HepG2 (cell line): ENCODE measurements around the gene MACROH2A1. TPM values are rescaled to one million over a fixed set of nuclear protein-coding genes. Genes with fewer than 3 reads are reported as not detected.

Experiments used
- ATAC-seq: fragments of 200-7000 bp; cut with Tn5 transposase; 3 replicates; pipeline ENCODE4 v1.9.1; 2020; ENCODE audit warnings: mild to moderate bottlenecking, moderate library complexity
- BruUV-seq: library from RNA; stranded (reverse); fragments of 400-500 nt; replicated peaks from 2 replicates; lab custom pipeline; 2021; lab: Mats Ljungman, UMichigan
- CTCF ChIA-PET: fragments of 300-600 bp; formaldehyde crosslinking; extraction: SDS; loops from one replicate; lab custom pipeline; 2021; ENCODE audit warnings: low total read pairs, inconsistent platforms, low intra/inter-chr PET ratio; lab: Yijun Ruan, JAX
- POLR2A ChIA-PET: fragments of 350-600 bp; sonication (Branson Sonifier 250); formaldehyde crosslinking; loops from one replicate; lab custom pipeline; 2020; ENCODE audit warnings: antibody characterized with exemption, inconsistent platforms; lab: Yijun Ruan, JAX
- DNase-seq: peaks from one replicate; pipeline ENCODE4 v3.0.0-alpha.2; 2015; ENCODE audit warnings: low spot score
- FAIRE-seq: peaks from 3 replicates; lab custom pipeline; 2011; peaks lifted over from hg19 to GRCh38; lab: Jason Lieb, UNC
- H2AFZ ChIP-seq: one replicate; pipeline ENCODE4 v1.6.1; 2011; ENCODE audit warnings: low read length, inconsistent platforms
- H3K27ac ChIP-seq: fragments of 300-600 bp; 3 replicates; pipeline ENCODE4 v1.8.0; 2011; ENCODE audit warnings: mixed run types, mild to moderate bottlenecking, mixed read lengths, low read length, inconsistent platforms; ENCODE audit not compliant: insufficient read depth; ENCODE audit errors: extremely low read length
- H3K27me3 ChIP-seq, 2 experiments: fragments of 200-600 bp in 1 of 2; 2 replicates in 1 of 2; 3 replicates in 1 of 2; pipeline versions ENCODE4 v1.6.0 to v1.8.0; 2011; ENCODE audit warnings: low read length in 2 of 2, mild to moderate bottlenecking in 2 of 2, moderate library complexity in 2 of 2, inconsistent platforms in 1 of 2; ENCODE audit not compliant: insufficient read depth in 2 of 2, control insufficient read depth in 1 of 2
- H3K36me3 ChIP-seq, 2 experiments: fragments of 200-600 bp in 1 of 2; replicated peaks in 1 of 2; 2 replicates in 1 of 2; 3 replicates in 1 of 2; pipeline versions ENCODE4 v1.5.1 to v1.8.0; 2011; ENCODE audit warnings: low read length in 2 of 2, inconsistent platforms in 1 of 2; ENCODE audit not compliant: insufficient read depth in 2 of 2, control insufficient read depth in 1 of 2
- H3K4me1 ChIP-seq: 2 replicates; pipeline ENCODE4 v1.5.1; 2012; ENCODE audit warnings: low read length, inconsistent platforms; ENCODE audit not compliant: insufficient read depth
- H3K4me2 ChIP-seq: 2 replicates; pipeline ENCODE4 v1.6.0; 2011; ENCODE audit warnings: low read depth, low read length, inconsistent platforms
- H3K4me3 ChIP-seq, 3 experiments: fragments of 200-600 bp in 1 of 3; sonication (generic), shearing (Covaris generic) in 1 of 3; replicated peaks in 1 of 3; 2 replicates each; pipeline ENCODE4 v1.5.1; 2011 to 2016; ENCODE audit warnings: low read length in 3 of 3, inconsistent platforms in 2 of 3, low read depth in 2 of 3, mild to moderate bottlenecking in 2 of 3, control low read depth in 1 of 3, mixed read lengths in 1 of 3; ENCODE audit not compliant: insufficient read depth in 1 of 3
- H3K79me2 ChIP-seq: one replicate; pipeline ENCODE4 v1.6.1; 2011; ENCODE audit warnings: low read length, inconsistent platforms; ENCODE audit not compliant: insufficient read depth
- H3K9ac ChIP-seq: 2 replicates; pipeline ENCODE4 v1.6.0; 2011; ENCODE audit warnings: mild to moderate bottlenecking, low read depth, low read length, inconsistent platforms; ENCODE audit not compliant: insufficient read depth
- H3K9me3 ChIP-seq: 2 replicates; pipeline ENCODE4 v1.5.1; 2012; ENCODE audit warnings: mild to moderate bottlenecking, low read length
- H4K20me1 ChIP-seq: 2 replicates; pipeline ENCODE4 v1.6.0; 2011; ENCODE audit warnings: inconsistent platforms, mild to moderate bottlenecking, low read length, moderate library complexity; ENCODE audit not compliant: insufficient read depth
- KDM3A ChIP-seq: IDR thresholded peaks from 2 replicates; pipeline ENCODE4 v1.6.1; 2018; ENCODE audit warnings: low read depth, missing compliant biosample characterization
- KDM5B ChIP-seq: sonication (generic); formaldehyde crosslinking; IDR thresholded peaks from 2 replicates; pipeline ENCODE4 v1.4.0; 2020; ENCODE audit warnings: missing genetic modification reagents, mild to moderate bottlenecking, borderline replicate concordance
- MTF2 ChIP-seq: sonication (generic); formaldehyde crosslinking; IDR thresholded peaks from 2 replicates; pipeline ENCODE4 v1.5.0; 2020; ENCODE audit warnings: missing genetic modification reagents, borderline replicate concordance
- ZNF224 ChIP-seq: sonication (generic); formaldehyde crosslinking; IDR thresholded peaks from 2 replicates; pipeline ENCODE4 v1.5.0; 2020; ENCODE audit warnings: mild to moderate bottlenecking, missing genetic modification reagents
- WGBS: methylation state at CpG from one replicate; pipeline ENCODE4 v1.1.6; 2017; ENCODE audit warnings: low lambda C conversion rate; 5-methylcytosine and 5-hydroxymethylcytosine counted together
- in situ Hi-C: cut with HindIII; loops from 2 replicates; pipeline ENCODE4 v1.10.0; 2017; ENCODE audit warnings: low pct_unique_long_range_greater_than_20kb; ENCODE audit not compliant: extremely low pct_ligation_motif_present
- intact Hi-C: fragments of 100-400 bp; cut with micrococcal nuclease; formaldehyde crosslinking; loops from one replicate; pipeline ENCODE4 v1.10.0; 2022; ENCODE audit not compliant: unreplicated experiment
- polyA plus RNA-seq, 8 experiments: library from polyadenylated mRNA; depleted of rRNA in 3 of 8; stranded (reverse) in 7 of 8; unstranded in 1 of 8; fragments of >200 nt; fragmentation: Illumina TruSeq in 4 of 8; extraction: Trizol in 4 of 8; gene quantifications; 2 replicates each; pipeline versions ENCODE4 v1.2.1 to v1.2.3, GENCODE V29; 2011 to 2016; ENCODE audit warnings: low read depth in 4 of 8, missing spikeins in 1 of 8, mixed read lengths in 1 of 8; ENCODE audit not compliant: insufficient read depth in 1 of 8
- total RNA-seq, 5 experiments: library from RNA; depleted of rRNA; stranded (reverse); fragments of >200 nt; fragmentation: Illumina TruSeq; extraction: Trizol; gene quantifications; 2 replicates each; pipeline ENCODE4 v1.2.3, GENCODE V29; 2016; ENCODE audit warnings: low read depth in 1 of 5
- TF ChIP-seq, protein P1 (sequence below): sonication (generic); formaldehyde crosslinking; IDR thresholded peaks from 2 replicates; pipeline ENCODE4 v1.5.0; 2020; ENCODE audit warnings: missing genetic modification reagents, mild to moderate bottlenecking, borderline replicate concordance
- TF ChIP-seq, protein P2 (sequence below): sonication (generic); formaldehyde crosslinking; IDR thresholded peaks from 2 replicates; pipeline ENCODE4 v1.8.0; 2022; ENCODE audit warnings: missing genetic modification reagents, low read depth, mild to moderate bottlenecking, borderline replicate concordance

Gene MACROH2A1
- total and polyA plus RNA-seq, 2 of the 13 experiments (the other 11 are each of a cell fraction or from before 2014, with no cell fraction given): 69.1 to 158 TPM

DNA sequence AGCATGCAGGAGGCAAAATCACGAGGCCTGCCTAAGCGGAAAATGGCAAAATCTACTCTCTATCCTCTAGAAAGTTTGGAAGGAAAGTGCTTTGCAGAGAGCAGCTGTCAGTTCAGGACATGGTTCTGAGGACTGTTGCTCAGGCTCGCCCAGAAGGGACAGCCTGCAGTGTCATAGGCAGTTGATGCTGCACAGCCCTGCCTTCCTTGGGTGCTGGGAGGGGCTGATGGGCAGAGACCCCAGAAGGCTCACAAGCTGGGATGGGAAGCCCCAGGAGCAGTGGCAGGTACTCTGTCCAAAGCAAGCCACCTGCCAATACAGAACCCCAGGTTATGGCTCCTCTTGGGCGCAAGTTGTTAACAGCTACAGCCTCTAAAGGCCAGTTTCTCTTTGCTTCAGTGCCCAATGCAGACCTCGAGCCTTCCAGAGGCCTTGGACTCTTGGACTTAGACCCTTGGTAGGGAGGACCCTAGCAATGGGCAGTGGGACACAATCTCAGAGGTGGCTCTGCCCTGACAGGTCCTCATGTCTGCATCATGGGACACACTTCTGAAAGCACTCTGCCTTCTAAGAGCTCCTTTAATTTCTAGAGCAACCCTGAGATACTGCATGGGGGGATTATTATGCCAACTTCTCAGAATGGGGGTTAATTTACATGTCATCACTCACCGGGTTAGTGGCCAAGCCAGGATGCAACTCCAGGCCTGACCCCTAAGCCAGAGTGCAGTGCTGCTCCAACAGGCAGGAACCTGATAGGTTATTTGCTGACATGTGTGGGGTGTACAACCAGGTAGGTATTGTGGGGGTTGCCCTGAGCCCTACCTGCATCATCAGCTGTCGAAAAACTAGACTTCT is 57.1 kb downstream of the MACROH2A1 start:
- intact Hi-C loops (no loop called here), in situ Hi-C loops (no loop called here)
- FAIRE-seq (no peak), ATAC-seq (no peak), DNase-seq (no peak)
- 86% methylated on average over 5 of the region's 7 CpGs for WGBS
- ChIA-PET CTCF (no interaction called here), POLR2A (no interaction called here)
- no TSS peak for BruUV-seq
- H3K4me1 ChIP-seq: peaks cover 14% of the 10 kb centered on the region; the same call in 1 of the 2 replicates
- no peaks in the 10 kb centered on the region for H4K20me1 ChIP-seq
- TF ChIP-seq ZNF224 (CRISPR knock-in tag) (no peak), MTF2 (CRISPR knock-in tag) (no peak), KDM5B (CRISPR knock-in tag) (no peak), KDM3A (CRISPR knock-in tag) (no peak)
- TF ChIP-seq, protein P1, sequence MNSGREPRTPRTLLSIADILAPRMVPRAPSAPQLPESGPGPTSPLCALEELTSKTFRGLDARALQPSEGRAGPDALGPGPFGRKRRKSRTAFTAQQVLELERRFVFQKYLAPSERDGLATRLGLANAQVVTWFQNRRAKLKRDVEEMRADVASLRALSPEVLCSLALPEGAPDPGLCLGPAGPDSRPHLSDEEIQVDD (CRISPR knock-in tag): no peak
- TF ChIP-seq, protein P2, sequence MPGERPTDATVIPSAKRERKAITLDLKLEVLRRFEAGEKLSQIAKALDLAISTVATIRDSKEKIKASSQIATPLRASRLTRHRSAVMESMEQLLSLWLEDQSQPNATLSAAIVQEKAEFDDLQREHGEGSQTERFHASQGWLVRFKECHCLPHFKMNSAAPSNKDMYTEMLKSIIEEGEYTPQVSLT (CRISPR knock-in tag): no peak
- H3K27me3 ChIP-seq: no peaks in the 10 kb centered on the region
- no peaks in the 10 kb centered on the region for H3K79me2 ChIP-seq
- no peak overlapping the region for H3K4me3 ChIP-seq
- no peak overlapping the region for H3K4me2 ChIP-seq
- H3K9me3 ChIP-seq: no peaks in the 10 kb centered on the region
- H2AFZ ChIP-seq: no peak overlapping the region
- no peak overlapping the region for H3K27ac ChIP-seq
- H3K9ac ChIP-seq: no peak overlapping the region
- peaks cover 45 to 98% of the 10 kb centered on the region in 2 experiments for H3K36me3 ChIP-seq
